GM20000 (cell line): ENCODE results near the gene SPX.

Experiments
- DNase-seq: peaks from one replicate; pipeline ENCODE4 v3.0.0; 2012; ENCODE audit warnings: low spot score
- CTCF ChIP-seq: IDR thresholded peaks from 2 replicates; pipeline ENCODE4 v1.5.1; 2012; ENCODE audit warnings: mild to moderate bottlenecking, control low read depth; ENCODE audit errors: extremely low read depth, missing control alignments

Gene SPX

GRCh38 chr12:21547437-21547836 lies 21.3 kb downstream of the SPX start:
- no peak for DNase-seq
- no peak for TF ChIP-seq CTCF

DNA sequence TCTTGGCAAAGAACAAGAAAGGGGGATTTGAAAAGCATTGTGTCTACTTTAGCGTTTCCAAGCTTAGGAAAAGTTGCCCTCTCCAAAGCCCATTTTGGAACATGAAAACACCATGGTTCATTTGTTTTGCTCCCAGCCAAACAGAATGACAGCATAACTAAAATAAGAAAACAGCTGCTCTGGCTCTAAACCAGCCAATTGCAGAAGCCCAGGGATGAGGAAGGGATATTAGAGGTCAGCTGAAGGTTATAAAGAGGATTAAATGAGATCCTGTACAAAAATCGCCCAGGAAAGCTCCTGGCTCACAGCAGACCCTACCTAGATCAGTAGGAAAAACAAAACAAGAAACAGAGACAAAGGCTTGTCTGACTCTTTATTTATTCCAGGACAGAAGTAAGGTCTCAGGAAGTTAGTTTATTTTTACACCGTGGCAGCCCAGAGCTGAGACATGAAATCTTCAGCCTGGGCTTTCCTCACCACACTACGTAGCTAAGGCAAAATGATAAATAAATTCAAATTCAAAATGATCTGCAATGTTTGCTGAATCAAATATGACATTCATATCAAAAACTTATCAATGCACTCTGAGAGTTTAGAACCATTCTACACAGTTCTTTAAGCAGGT lies 25.9 kb downstream of the SPX start:
- no peak for DNase-seq
- TF ChIP-seq CTCF: no peak

DNA sequence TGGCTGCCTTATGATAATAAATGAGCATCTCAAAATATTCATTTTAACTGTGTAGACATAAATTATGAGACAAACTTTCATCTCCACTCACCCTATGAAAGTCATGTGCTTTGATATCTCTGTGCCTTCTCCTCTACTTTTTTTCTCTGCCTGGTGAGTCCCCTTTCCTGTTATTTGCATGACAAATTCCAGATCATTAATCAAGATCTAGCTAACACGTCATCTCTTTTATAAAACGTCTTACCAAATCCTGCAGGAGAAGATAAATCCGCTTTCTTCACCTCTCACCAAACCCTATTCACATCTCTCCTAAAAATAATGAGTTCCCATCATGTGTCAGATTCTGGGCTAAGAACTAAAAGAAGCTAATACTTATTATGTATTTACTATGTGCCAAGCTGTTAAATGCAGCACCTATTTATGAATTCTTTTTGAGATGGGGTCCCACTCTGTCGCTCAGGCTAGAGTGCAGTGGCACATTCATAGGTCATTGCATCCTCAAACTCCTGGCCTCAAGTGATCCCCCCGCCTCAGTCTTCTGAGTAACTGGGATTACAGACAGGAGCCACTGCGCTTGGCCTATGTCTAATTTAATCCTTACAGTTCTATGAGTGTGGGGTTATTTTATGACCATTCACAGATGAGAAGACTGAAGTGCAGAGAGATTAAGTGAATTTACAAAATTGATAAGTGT lies 26.7 kb downstream of the SPX start:
- DNase-seq: no peak
- no peak for TF ChIP-seq CTCF

GRCh38 chr12:21553329-21553675 lies 27.2 kb downstream of the SPX start:
- no peak for DNase-seq
- no peak for TF ChIP-seq CTCF

DNA sequence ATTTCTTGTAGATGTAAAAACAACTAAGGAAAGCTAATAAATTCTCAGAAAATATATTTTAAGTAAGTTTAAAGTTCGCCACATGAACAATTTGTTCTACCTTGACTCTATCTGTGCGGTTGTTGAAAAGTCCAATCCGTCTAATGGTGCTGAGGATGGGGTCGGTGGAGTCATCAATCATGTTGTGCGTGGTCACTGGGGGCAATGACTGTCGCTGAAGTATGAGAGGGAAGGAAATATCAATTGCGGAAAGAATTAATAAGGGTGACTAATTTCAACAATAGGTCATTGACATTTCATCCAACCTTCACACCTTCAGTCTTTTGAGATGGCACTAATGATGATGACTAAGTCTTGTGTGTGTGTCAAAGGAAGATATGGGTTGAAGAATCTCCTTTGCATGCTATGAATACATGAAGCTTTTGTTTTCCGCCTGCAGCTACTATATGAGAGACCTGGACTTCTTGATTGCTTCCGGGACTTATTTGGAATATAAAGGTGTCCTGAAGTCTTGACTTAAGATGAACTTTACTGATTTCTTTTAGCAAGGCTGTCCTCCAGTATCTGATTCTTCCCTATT lies 32.1 kb downstream of the SPX start:
- no peak for DNase-seq
- no peak for TF ChIP-seq CTCF

- no peak for DNase-seq
- TF ChIP-seq CTCF: no peak
These were observed 33.9 kb downstream of the SPX start for GRCh38 chr12:21559855-21560569.

GRCh38 chr12:21561158-21561557 lies 35.1 kb downstream of the SPX start:
- TF ChIP-seq CTCF: no peak
- no peak for DNase-seq
